Measurements from ENCODE around the gene OLIG3.

OLIG3 gene

GRCh38 chr6:137465378-137466009 is 28.7 kb downstream of the OLIG3 start:
- DNase-seq: no peak

- no peak for DNase-seq
Observed at GRCh38 chr6:137452333-137452894, 41.8 kb downstream of the OLIG3 start.

DNA sequence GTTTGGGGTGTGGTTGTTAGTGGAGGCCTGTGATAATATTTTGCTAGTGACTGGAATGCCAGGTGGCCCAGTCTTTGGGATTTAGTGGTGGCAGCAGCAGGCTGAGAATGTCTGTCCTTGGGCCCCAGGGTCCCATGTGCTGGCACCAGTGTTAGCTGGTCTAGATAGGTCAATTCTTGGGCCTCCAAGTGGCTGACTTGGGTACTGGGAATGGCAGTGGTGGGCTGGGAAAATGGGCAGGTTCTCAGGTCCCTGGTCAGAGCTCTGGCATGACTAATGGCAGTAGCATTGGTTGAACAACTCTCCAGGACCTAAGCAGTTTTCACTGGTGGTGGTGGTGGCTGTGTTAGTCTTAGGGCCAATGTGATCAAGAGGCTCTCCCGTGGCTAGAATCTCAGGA is 50.3 kb downstream of the OLIG3 start:
- no peak for DNase-seq
